Measurements from ENCODE around the gene PTPRM. TPM values are rescaled to one million over a fixed set of nuclear protein-coding genes. Genes with fewer than 3 reads are reported as not detected.

The PTPRM gene
- total RNA-seq, 1 experiment from 2014 or later, result 6.2 TPM

GRCh38 chr18:7807936-7808453, 240.9 kb downstream of the PTPRM start:
- H3K4me1 Mint-ChIP-seq, result peaks cover 11 to 15% of the 10 kb centered on the region in 2 experiments
- no peaks in the 10 kb centered on the region for H3K79me2 ChIP-seq (ENCODE audit: insufficient read depth, low read length)
- H2AK5ac ChIP-seq (ENCODE audit: insufficient read length, low read length), result no peak overlapping the region
- H3K27me3 Mint-ChIP-seq (ENCODE audit: low read depth), result no peaks in the 10 kb centered on the region
- H3K27ac Mint-ChIP-seq, result no peak overlapping the region
- no peak overlapping the region for H3K27ac ChIP-seq (ENCODE audit: insufficient read length, low read depth, low read length)
- H3K4me2 ChIP-seq (ENCODE audit: insufficient read depth, insufficient read length, low read length), result no peak overlapping the region
- no peak overlapping the region for H2AFZ ChIP-seq (ENCODE audit: low read length)
- no peak overlapping the region for H2BK20ac ChIP-seq (ENCODE audit: low read depth, low read length, poor library complexity, severe bottlenecking)
- H3K23ac ChIP-seq (ENCODE audit: insufficient read length, low read depth, low read length), result no peak overlapping the region
- H2BK12ac ChIP-seq (ENCODE audit: insufficient read length, low read depth, low read length), result no peak overlapping the region
- H3K4me3 Mint-ChIP-seq, result no peak overlapping the region
- no peaks in the 10 kb centered on the region for H3K23me2 ChIP-seq (ENCODE audit: insufficient read length, low read depth, low read length, poor library complexity, severe bottlenecking)
- no peaks in the 10 kb centered on the region for H3K9me3 ChIP-seq (ENCODE audit: control insufficient read depth, low read depth, low read length)
- H4K20me1 ChIP-seq (ENCODE audit: control insufficient read depth, insufficient read depth, insufficient read length), result no peaks in the 10 kb centered on the region
- no peak overlapping the region for H2BK15ac ChIP-seq (ENCODE audit: low read depth, low read length)
- H4K5ac ChIP-seq (ENCODE audit: insufficient read length, low read depth, low read length), result no peak overlapping the region
- H4K8ac ChIP-seq (replicated peaks; ENCODE audit: insufficient read length, low read depth, low read length), result no peak overlapping the region
- no peaks in the 10 kb centered on the region for H3K36me3 Mint-ChIP-seq (ENCODE audit: insufficient read depth in 1 of 3, low read depth in 3 of 3)
- DNase-seq, result no peak
- H3K56ac ChIP-seq (ENCODE audit: insufficient read length, low read depth, low read length), result no peak overlapping the region
- no peak overlapping the region for H3K18ac ChIP-seq (ENCODE audit: insufficient read length, low read depth, low read length)
- no peaks in the 10 kb centered on the region for H3K79me1 ChIP-seq (ENCODE audit: insufficient read depth, low read depth, low read length, poor library complexity, severe bottlenecking)
- H3K4me1 ChIP-seq (ENCODE audit: insufficient read depth, low read length), result no peaks in the 10 kb centered on the region
- H3K4ac ChIP-seq (ENCODE audit: low read depth, low read length), result no peak overlapping the region
- no CpG with 5 or more reads among the region's 9 CpGs for WGBS (ENCODE audit: extremely low coverage, insufficient read length, low lambda C conversion rate)
- no peak overlapping the region for H3T11ph ChIP-seq (ENCODE audit: low read length)
- no peaks in the 10 kb centered on the region; the same call in 1 of the 2 replicates for H3K27me3 ChIP-seq (ENCODE audit: insufficient read depth, low read length)
- no peak overlapping the region for H4K91ac ChIP-seq (ENCODE audit: insufficient read length, low read depth, low read length)
- H3K14ac ChIP-seq (ENCODE audit: insufficient read depth, low read length), result no peak overlapping the region
- peaks cover 0 to 1% of the 10 kb centered on the region in 2 experiments; a peak in 1 of 5 replicates for H3K9me3 Mint-ChIP-seq
- no peak overlapping the region for H3K9ac ChIP-seq (ENCODE audit: extremely low read depth, insufficient read length, low read length)
- no peak overlapping the region for H2BK120ac ChIP-seq (ENCODE audit: low read depth, low read length, poor library complexity, severe bottlenecking)
- TF ChIP-seq, protein P1, sequence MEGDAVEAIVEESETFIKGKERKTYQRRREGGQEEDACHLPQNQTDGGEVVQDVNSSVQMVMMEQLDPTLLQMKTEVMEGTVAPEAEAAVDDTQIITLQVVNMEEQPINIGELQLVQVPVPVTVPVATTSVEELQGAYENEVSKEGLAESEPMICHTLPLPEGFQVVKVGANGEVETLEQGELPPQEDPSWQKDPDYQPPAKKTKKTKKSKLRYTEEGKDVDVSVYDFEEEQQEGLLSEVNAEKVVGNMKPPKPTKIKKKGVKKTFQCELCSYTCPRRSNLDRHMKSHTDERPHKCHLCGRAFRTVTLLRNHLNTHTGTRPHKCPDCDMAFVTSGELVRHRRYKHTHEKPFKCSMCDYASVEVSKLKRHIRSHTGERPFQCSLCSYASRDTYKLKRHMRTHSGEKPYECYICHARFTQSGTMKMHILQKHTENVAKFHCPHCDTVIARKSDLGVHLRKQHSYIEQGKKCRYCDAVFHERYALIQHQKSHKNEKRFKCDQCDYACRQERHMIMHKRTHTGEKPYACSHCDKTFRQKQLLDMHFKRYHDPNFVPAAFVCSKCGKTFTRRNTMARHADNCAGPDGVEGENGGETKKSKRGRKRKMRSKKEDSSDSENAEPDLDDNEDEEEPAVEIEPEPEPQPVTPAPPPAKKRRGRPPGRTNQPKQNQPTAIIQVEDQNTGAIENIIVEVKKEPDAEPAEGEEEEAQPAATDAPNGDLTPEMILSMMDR (conservative IDR thresholded peaks at IDR 0.05), result no peak
- H2BK5ac ChIP-seq (ENCODE audit: insufficient read length, low read length), result no peak overlapping the region
